NCI-H1694 treated with DMSO at 0.1 percent for 48 hours (cell line): Measurements from ENCODE around the gene ALDH3A1.
"Not testable (repeated sequence)": the region's sequence is repeated elsewhere in the genome, so short reads cannot be mapped to it uniquely, and the experiment has no call there.

Experiments
- DNase-seq: peaks from one replicate; lab custom pipeline; 2025; lab: John Stamatoyannopoulos, UW

Gene ALDH3A1

DNA sequence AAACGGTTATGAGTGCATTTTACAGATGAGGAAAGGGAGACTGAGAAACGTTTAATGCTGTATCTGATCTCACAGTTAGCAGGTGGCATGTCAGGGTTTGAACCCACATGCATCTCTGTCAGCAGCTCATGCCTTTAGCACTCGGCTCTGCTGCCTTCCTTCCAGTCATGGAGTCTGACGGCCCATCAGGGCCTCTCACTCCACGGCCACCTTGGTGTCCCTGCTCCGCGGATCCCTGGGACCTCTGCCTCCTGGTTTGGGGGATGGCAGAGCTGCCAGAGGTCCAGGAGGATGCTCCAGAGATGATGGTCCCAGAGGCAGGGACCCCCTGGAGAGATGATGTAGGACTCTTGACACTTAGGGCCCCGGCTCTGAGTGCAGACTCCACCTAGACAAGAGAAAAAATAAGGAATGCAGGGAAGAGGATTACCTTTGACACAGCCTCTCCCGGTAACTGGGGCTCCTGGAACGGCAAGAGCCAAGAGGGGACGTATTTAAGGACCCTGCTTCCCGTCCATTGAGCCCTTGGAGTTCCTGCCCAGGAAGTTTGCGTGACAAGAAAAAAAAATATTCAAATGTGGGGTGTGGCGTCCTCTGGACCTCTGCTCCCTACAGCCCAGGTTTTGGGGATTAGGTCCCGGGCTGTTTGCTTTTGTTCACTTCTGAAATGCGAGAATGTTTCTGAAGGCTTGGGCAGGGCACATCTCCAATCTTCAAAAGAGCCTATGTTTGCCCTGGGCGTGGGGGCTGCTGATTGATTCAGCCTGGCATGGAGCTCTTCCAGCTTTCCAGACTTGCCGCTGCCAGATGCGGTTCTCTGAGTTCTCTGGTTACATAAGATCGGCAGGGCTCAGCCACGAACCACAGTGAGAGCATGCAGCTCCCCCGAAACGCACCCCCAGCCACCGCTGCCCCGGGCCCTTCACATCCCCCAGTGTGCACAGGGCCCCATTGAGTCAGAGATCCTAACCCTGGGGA is at the start of gene ALDH3A1:
Gene ALDH3A1, minus strand, starts transcription at position 470 of the 978 bp plus-strand sequence. CDS start 3,169 bp downstream, outside the sequence.
- no peak for DNase-seq

DNA sequence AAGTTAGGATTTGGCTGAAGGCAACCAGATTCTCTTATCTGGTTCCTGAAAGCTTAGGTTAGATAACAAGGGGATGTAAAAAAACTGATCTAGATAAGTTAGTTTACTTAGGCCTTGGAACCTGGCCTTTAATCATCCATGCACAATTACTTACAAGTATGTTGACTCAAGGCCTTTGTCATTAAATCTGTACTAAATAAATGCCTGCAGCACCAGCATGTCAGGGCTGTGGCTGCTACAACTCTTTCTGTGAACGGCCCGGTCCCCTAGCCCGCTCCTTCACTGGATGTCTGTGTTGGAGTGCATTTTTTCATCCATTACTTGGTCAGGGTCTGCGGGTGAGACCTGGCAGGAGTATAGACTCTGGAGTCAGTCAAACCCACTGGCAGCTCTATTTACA is 48.4 kb upstream of the ALDH3A1 start:
- no peak for DNase-seq

- DNase-seq, result no peak
Observed at GRCh38 chr17:19791918-19792550, 43.9 kb upstream of the ALDH3A1 start.

DNA sequence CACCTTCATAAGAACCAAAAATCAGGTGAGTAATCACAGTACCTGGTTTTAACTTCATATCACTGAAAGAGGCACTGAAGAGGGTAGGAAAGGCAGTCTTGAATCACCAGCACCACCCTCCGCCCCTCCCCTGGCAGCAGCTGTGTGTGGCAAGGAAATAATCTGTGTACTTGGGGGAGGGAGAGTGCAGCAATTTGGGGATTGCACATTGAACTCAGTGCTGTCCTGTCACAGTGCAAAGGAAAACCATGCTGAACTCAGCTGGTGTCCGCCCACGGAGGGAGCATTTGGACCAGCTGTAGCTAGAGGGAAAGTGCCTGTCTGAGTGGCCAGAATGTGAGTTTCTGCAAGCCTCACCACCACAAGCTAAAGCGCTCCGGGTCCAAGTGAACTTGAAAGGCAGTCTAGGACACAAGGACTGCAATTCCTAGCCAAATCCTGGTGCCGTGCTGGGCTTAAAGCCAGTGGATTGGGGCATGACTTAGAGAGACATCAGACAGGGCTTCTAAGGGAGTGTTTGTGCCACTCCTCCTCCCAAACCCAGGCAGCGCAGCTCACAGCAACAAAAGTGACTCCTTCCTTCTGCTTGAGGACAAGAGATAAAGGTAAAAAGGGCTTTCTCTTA is 39.7 kb upstream of the ALDH3A1 start:
- DNase-seq, result no peak

- DNase-seq, result no peak
Observed at GRCh38 chr17:19785854-19786253, 37.8 kb upstream of the ALDH3A1 start.

DNA sequence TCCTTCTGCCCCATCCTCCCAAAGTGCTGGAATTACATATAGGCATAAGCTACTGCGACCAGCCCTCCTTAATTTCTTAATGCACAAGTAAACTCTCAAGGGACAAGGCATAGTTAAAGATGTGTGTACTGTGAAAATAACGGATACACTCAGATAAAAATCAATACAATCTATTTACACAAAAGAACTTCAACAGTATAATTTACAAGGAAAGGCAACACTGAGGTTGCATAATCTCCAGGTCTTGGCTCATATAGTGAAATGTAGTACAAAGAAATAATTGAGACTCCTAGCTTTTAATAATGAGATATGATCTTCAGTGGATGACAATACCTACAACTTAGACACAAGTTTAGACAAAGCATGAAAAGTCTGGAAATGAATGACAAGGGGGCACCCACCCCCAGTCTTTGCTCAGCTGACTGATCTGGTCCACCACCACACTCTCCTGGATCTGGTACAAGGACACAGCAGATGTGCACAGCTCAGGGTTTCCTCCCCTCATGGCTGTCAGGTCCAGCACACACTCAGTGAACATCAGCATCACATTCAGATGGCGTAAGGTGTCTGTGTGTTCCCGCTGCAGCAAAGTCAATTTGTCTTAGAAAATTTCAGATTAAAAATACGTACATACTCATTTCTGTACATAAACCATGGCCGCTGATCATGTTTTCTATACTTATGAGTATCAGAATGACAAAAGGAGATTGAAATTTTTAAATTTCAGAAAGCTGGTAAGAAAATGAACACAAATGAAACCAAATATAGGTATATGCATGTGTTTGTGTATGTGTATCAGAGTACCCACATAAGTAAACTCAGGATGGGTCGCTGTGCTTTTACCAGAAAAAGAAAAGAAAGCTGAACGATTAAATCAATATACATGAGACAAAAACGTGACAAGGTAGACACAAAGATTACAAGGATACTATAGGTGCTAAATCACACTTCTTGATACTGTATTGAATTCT is 33.7 kb upstream of the ALDH3A1 start:
- no peak for DNase-seq

DNA sequence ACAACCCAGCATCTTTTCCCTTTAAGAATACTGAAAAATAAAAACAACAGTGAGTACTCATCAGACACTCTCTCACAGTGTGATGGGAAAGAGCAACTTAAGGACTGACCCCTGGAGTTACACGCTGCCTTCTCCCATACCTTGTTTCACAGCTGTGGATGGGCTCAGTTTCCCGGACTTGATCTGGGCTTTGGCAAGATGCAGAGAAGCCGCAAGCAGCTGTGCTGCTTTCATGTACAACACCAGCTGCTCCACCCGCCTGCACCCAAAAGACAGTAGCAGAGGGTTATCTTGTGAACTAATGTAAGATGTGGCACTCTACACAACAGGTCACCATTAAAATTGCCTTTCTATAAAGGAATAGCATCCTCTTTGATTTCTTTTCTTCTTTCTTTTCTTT is 32.7 kb upstream of the ALDH3A1 start:
- DNase-seq, result no peak

DNA sequence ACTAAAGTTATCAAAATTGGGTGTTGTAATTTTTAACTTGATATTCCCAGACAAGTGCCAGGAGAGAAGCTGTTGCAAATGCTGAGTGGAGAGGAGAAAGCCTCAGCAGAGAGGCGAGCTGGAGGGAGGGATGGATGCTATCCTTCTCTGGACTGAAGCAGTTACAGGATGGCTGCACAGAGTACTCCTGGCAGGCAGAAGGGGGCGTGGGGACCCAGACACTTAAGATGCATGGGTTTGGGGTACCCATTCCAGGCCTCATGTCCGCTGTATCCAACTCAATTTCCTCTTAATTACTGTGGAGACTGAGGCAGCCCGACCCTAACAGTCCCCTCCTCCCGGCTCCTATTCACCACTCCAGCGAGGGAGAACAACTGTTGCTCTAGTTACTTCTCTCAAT is 25.4 kb upstream of the ALDH3A1 start:
- DNase-seq, result no peak

DNA sequence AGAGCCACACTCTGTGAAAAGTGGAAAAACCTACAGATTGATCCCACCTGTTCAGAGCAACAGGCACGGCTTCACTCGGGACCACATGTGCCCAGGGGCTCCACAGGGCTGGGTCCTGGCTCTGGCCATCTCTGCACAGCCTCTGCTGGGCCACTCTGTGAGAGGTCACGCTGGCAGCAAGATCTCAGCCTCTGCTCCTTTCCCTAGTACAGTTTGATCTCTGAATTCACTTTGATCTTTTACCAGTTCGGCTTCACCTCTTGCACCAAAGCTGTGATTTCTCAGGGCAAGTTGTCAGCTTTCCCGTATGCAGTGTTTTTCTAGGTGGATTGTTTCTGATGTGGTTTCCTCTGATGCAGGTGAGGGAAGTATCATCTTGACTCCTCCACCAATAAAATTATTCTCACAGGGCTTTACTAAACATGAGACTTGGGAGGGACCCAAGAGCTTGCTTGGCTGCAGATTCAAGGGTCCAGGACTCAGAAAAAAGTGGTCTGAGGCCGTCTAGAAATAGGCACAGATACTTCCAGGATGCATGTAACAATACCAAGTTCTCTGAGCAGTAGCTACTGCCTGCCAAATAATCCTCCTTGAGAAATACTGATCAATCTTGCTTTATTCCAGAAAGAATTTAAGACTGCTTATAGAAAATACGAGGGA is 24.0 kb upstream of the ALDH3A1 start:
- no peak for DNase-seq

- DNase-seq, result no peak
Observed at GRCh38 chr17:19770985-19771735, 23.1 kb upstream of the ALDH3A1 start.

- no peak for DNase-seq
Observed at GRCh38 chr17:19769946-19770652, 22.0 kb upstream of the ALDH3A1 start.

GRCh38 chr17:19768046-19768782 is 20.1 kb upstream of the ALDH3A1 start:
- DNase-seq, result no peak

GRCh38 chr17:19766421-19767270 is 18.5 kb upstream of the ALDH3A1 start:
- DNase-seq, result peak; percentile 33

DNA sequence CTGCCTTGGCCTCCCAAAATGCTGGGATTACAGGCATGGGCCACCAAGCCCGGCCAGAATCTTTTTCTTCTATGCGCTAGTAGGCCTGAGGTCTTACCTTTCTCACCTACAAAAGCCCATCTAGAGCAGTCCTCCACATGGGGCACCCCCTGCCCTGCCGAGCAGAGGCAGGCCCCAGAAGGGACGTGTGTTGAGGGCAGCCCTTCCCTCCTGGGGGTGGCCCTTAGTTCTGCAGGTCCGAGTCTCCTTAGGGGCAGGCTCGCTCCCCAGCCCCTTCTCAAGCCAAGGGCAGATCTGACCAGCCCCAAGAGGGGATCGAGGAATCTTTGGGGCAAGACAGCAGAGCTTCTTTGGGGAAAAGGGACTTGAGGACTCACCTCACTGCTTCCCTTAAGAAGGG is 17.9 kb upstream of the ALDH3A1 start:
- DNase-seq, result no peak

GRCh38 chr17:19763991-19764390 is 15.9 kb upstream of the ALDH3A1 start:
- not testable (repeated sequence) for DNase-seq

DNA sequence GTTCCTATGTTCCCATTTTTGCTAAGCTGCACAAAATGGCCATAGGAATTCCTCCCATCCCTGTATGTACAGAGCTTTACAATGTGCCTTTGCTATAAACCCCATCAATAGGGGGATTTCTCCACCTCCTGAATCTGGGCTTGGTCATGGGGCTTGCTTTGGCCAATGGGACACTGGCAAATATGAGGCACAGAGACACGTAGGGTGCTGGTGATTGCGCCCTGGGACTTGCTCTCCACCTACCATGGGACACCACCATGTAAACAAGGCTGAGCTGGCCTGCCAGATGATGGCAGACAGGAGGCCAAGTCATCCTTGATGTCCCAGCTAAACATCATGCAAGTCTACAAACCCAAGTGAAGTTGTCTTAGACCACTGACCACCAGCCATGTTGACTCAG is 15.3 kb upstream of the ALDH3A1 start:
- no peak for DNase-seq

DNA sequence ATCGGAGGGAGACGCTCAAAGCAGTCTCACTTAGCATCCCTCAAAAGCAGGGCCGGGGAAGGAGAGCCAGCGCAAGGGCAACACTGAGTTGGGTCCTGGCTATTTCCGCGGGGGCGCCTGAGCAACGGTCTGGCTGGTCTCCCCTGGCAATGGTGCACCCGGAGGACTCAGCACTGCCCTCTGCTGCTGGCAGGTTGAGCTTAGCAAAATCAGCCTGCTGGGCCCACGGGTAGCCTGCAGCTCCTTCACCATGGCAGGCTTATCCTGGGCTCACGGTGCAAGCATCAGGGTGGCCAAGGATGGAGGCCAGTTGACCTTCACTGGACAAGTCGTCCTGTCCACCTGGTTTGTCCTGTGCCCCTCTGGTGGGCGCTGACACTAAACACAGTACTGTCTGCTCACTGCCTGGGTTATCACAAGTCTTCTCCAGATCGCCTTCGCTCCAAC is 14.4 kb upstream of the ALDH3A1 start:
- peak; percentile 29 for DNase-seq

GRCh38 chr17:19760746-19761145 is 12.6 kb upstream of the ALDH3A1 start:
- no peak for DNase-seq
